Stimulated activated CD8-positive, alpha-beta memory T cell treated with anti-CD3 and anti-CD28 coated beads, Interleukin-15, amount 100 ng/mL, for 48 hours (primary cell): ENCODE data around the gene SMARCAL1.

Experiments
- DNase-seq, 2 donors: peaks; one replicate each; pipeline ENCODE4 v3.0.0-alpha.2; 2020; ENCODE audit warnings: low read depth in 2 of 2

SMARCAL1 gene

GRCh38 chr2:216477283-216478035, 65.2 kb downstream of the SMARCAL1 start:
- no peak for DNase-seq

GRCh38 chr2:216478151-216478550, 65.9 kb downstream of the SMARCAL1 start:
- DNase-seq, result no peak

- DNase-seq, result no peak
Measured at GRCh38 chr2:216478791-216479190, 66.5 kb downstream of the SMARCAL1 start.

GRCh38 chr2:216480221-216480620, 67.9 kb downstream of the SMARCAL1 start:
- no peak for DNase-seq

GRCh38 chr2:216482640-216483039, 70.4 kb downstream of the SMARCAL1 start:
- no peak for DNase-seq

GRCh38 chr2:216485237-216485636, 73.0 kb downstream of the SMARCAL1 start:
- DNase-seq, result no peak

GRCh38 chr2:216485745-216486144, 73.5 kb downstream of the SMARCAL1 start:
- DNase-seq, result no peak

GRCh38 chr2:216486271-216486670, 74.0 kb downstream of the SMARCAL1 start:
- DNase-seq, result no peak

GRCh38 chr2:216486708-216487107, 74.4 kb downstream of the SMARCAL1 start:
- no peak for DNase-seq

- no peak for DNase-seq
Measured at GRCh38 chr2:216490061-216490460, 77.8 kb downstream of the SMARCAL1 start.

GRCh38 chr2:216491793-216492596, 79.7 kb downstream of the SMARCAL1 start:
- no peak for DNase-seq

- DNase-seq, result no peak
Measured at GRCh38 chr2:216492597-216493333, 80.5 kb downstream of the SMARCAL1 start.

GRCh38 chr2:216493334-216493685, 81.0 kb downstream of the SMARCAL1 start:
- no peak for DNase-seq

GRCh38 chr2:216495656-216496055, 83.4 kb downstream of the SMARCAL1 start:
- DNase-seq, result no peak

GRCh38 chr2:216497382-216498069, 85.2 kb downstream of the SMARCAL1 start:
- no peak for DNase-seq

GRCh38 chr2:216498070-216498378, 85.7 kb downstream of the SMARCAL1 start:
- no peak for DNase-seq

- peak; percentile 83 to 85 for DNase-seq
Measured at GRCh38 chr2:216498379-216499352, 86.4 kb downstream of the SMARCAL1 start, which contains the start of gene RPL37A. TSS of gene RPL37A (plus strand) at chr2:216498844. CDS start at chr2:216498875, 31 bp downstream.

GRCh38 chr2:216499641-216500218, 87.4 kb downstream of the SMARCAL1 start:
- no peak for DNase-seq

- DNase-seq, result no peak
Measured at GRCh38 chr2:216500572-216500971, 88.3 kb downstream of the SMARCAL1 start.

- DNase-seq, result no peak
Measured at GRCh38 chr2:216501854-216502253, 89.6 kb downstream of the SMARCAL1 start.
